Stimulated activated CD4-positive, alpha-beta T cell treated with anti-CD3 and anti-CD28 coated beads, Interleukin-4, amount 100 ng/mL, for 24 hours (primary cell): Measurements from ENCODE around the gene KRTAP4-6.
"Not testable (repeated sequence)": the region's sequence is repeated elsewhere in the genome, so short reads cannot be mapped to it uniquely, and the experiment has no call there.

Source experiments
- DNase-seq: peaks from one replicate; pipeline ENCODE4 v3.0.0-alpha.2; 2020

The KRTAP4-6 gene

DNA sequence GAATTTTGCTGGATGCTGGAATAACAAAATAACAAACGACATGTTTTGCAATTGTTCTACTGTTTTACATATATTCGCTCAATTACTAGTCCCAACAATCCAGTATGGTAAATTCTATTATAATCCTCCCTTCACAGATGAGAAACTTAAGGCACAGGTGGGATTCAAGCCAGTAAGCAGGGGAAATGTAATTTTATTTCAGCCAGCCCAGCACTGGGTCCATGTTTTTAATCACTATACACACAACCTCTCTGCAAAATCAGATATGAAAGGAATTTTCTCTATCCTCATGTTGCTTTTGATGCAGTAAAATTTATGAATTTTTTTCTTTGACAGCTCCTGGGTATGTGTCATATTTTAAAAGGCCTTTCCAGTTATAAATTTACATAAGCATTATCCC, 4.9 kb upstream of the KRTAP4-6 start:
- DNase-seq: no peak

DNA sequence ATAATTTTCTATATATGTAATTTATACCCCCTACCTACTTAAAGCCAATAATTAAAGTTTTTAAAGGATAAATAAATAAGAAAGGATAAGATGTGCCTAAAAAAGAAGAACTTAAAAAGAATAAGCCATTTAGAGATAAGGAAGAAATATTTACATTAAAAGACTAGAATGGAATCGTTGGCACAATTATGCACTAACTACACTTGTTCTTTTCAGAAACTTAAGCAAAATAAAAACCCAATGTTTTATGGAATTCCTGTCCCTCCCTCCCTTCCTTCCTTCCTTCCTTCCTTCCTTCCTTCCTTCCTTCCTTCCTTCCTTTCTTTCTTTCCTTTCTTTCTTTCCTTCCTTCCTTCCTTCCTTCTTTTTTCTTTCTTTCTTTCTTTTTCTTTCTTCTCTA, 4.5 kb upstream of the KRTAP4-6 start:
- no peak for DNase-seq

DNA sequence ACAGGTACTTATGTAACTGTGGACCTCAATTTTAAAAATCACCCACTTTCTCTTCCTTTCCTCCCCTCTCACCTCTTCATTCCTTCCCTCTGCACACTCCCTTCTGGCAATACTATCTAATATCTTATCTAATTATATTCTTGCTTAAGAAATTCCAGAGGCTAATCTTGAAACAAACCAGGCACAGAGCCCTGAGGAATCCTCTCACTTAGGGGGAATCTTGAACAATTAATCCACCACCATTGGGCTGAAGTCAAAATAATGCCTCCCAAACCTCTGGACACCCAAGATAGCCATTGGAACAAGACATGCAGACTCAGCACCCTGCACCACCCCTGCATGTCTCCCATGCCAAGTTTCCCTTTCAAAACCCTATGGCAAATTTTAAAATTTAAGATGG, 1.0 kb upstream of the KRTAP4-6 start:
- DNase-seq: no peak

DNA sequence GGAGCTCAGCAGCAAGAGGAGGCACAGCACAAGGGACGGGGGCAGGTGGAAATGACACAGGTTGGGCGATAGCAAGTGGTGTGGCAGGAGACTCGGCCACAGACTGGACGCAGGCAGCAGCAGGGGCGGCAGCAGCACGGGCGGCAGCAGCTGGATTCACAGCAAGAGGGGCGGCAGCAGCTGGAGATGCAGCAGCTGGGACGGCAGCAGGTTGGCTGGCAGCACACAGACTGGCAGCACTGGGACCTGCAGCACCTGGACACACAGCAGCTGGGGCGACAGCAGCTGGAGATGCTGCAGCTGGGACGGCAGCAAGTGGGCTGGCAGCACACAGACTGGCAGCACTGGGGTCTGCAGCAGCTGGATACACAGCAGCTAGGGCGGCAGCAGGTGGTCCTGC, 479 bp downstream of the KRTAP4-6 start:
- DNase-seq: not testable (repeated sequence)

DNA sequence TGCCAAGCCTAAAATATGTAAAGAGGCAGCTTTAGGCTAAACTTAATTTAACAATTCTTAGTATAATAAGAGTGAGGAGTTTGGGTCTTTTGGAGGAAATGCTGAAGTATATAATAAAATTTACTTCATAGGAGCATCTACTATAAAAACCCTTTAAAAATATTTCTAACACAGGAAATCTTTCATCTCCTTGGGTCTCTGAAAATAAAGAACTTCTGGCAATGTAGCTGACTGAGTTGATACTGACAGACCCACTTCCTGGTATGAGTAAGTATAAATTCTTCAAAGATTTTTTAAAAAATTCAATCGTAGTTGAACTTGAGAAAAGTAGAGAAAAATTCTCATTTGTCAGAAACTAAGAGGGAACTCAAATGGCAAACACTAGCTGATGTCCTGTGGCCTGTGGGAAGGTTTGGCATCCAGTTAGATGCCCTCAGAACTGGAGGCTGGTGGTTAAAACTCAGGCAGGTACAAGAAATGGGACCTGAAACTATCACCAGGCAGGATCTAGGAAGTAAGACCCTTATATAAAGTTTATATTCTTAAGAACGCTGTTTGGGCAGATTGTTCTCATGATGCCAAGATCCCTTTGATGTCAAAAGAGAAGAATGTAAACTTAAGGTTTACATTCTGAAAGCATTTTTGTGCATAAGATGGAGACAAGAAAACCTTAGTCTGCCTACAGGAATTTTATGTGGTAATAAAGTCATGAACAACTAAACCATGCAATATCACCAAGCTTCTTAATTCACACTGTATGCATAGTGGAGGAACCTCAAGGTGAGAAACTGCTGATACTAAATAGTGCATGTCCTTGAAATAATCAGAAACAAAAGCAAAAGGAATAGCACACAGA, 6.2 kb downstream of the KRTAP4-6 start:
- no peak for DNase-seq

DNA sequence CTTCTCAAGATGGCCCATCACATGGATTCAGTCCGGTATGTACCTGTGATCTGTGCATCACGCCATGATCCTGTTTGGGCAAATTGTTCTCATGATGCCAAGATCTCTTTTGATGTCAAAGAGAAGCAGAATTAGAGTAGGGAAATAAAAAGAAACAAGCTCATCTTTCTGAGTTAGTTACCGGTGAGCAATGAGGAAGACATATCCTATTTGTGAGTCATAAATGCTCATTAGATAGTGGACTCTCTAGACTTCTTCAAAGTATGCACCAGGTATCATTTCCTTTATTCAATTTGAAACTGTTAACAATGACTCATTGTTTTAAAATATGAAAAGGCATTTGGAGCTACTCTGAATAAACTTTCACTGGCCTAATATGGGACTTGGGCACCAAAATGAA, 8.4 kb downstream of the KRTAP4-6 start:
- no peak for DNase-seq

DNA sequence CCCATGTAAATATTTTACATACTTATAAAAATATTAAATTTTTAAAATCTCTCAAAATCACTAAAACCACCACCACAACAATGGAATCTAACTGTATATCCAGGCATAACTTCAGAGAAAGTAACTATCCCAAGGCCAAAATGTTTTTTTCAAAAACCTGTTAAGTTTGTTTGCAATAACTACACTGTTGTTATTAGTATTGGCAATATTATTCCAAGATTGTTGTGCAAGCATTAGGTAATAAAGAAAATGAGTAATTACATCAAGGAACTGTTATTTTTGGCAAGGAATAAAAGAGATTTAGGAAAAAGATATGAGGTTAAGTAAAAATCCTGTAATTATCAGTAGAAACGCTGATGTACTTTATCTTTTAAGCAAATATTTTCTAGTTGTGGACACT, 13.0 kb downstream of the KRTAP4-6 start:
- no peak for DNase-seq

DNA sequence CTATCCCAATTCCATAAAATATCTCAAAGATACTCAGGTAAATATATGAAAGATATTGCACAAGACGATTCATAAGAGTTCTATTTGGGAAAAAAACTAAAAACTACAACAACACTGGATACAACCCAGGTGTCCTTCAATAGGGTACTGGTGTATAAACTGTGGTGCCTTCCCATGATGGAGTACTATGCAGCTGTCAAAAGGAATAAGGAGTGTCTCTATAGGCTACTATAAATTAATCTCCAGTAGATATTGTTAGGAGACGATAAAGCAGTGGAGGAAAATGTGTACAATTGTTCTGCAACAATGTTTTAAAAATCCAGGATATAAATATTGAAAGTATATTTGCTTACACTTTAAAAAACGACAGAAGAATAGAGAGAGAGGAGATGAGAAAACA, 13.9 kb downstream of the KRTAP4-6 start:
- DNase-seq: no peak

DNA sequence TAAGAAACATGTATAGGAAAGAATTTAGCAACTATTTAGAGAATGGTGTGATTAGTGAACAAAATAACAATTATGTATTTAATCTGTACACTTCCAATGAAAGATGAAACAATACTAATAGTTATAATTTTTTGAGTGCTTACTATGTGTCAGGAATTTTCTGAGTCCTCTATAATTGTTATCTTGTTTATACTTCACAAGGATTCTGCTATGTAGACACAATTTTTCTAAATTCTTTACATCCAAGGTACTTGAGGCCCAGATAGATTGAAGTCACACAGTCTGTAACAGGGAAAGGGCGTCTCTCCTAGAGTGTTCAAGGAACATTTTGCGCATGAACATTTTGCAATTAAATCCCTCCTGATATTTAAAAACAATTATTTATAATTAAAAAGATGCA, 15.3 kb downstream of the KRTAP4-6 start:
- no peak for DNase-seq

DNA sequence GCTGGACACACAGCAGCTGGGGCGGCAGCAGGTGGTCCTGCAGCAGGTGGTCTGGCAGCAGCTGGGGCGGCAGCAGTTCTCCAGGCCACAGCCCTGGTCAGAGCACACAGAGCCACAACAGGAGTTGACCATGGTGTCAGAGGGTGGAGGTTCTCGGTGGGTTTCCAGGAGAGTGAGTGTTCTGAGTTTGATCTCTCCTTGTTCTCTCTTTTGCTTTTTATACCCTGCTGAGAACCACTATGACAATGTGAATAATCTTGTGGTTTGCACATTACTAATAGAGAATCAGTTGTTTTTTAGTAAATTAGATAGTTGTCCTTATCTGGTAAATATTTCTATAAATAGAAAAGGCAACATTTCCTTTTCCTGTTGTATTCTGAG, 16.4 kb downstream of the KRTAP4-6 start, which contains the start of gene KRTAP4-12:
KRTAP4-12 (minus strand) TSS at position 192 of the 381 bp plus-strand sequence; CDS start at position 132, 60 bp downstream.
- DNase-seq: not testable (repeated sequence)

DNA sequence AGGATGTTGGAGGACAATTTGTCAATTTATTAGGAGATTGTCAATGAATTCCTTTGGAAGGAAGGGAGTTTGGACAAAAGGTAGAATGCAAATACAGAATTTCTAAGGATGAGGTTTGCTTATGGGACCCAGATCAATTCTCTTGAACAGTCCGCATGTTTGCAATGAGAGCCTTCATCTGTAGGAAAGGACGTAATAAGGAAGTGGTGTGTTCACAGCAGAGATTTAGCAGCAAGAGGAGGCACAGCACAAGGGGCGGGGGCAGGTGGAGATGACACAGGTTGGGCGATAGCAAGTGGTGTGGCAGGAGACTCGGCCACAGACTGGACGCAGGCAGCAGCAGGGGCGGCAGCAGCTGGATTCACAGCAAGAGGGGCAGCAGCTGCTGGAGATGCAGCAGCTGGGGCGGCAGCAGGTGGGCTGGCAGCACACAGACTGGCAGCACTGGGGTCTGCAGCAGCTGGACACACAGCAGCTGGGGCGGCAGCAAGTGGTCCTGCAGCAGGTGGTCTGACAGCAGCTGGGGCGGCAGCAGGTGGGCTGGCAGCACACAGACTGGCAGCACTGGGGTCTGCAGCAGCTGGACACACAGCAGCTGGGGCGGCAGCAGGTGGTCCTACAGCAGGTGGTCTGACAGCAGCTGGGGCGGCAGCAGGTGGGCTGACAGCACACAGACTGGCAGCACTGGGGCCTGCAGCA, 16.9 kb downstream of the KRTAP4-6 start:
- not testable (repeated sequence) for DNase-seq

DNA sequence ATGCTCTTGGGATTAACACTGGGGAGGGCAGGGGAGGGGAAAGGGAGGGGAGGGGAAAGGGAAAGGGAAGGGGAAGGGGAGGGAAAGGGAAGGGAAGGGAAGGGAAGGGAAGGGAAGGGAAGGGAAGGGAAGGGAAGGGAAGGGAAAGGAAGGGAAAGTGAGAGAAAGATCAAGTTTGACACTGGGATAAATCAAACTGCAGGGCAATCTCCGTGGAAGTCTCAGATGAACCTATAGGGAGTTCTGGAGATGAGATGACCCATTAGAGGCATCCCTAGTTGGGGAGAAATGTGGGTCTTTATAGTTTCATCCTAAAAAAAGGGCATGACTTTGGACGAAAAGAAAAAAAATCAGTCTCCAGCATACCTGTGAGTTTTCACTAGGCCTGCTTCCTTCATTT, 18.6 kb downstream of the KRTAP4-6 start:
- DNase-seq: no peak

DNA sequence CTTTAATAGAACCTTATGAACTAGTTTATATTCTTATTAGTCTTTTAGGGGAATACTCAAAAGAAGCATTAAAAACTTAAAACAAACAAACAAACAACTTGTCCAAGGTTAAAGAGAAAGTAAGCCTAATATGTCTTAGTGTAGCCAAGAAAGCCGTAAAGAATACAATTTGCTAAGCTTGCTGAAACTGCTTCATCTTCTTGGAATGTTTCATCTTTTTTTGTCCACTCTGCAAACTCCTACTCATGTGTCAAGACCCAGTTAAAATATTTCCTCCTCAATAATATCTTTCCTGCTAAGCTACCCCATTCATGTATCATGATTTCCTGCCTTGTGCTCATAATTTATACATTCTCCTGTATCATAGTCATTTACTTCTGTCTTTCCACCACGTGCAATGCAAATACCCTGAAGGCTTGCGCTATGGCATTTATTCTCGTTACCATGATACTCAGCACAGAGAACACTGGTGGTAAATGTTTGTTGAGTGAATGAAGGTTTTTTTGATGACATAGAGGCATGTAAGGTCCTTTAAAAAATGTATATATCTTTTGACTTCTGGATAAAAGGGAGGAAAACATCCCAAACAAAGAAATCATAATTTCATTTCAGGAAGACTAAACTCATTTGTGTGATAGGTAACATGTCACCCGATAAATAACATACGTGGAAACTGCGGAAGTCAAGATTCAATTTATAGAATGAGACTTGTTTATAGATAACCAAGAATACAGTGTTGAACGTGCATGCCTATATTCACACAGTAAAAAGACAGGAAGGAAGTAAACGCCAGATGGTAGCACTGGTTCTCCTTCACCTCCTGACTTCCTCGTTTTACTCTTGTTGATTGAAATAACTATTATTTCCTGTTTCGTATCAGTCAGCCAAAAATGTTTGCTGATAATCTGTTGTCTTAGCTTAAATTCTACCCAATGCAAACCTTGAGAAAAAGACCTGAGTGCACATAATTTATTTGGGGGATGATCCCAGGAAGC, 20.4 kb downstream of the KRTAP4-6 start:
- not testable (repeated sequence) for DNase-seq

DNA sequence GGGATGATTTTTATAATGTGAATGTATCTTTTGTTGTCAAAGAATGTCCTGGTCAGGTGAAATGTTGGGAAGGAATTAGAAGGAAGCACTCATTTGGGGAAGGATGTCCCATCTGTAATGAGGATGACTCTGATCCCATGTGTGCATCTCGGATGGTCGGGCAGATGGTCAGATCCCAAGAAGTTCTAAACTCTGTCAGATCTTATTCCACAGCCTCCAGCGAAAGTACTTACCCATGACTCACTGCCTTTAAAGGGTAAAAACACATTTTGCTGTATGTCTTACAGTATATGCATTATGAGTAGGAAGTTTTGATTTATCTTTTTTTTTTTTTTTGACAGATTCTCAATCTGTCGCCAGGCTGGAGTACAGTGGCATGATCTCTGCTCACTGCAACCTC, 21.6 kb downstream of the KRTAP4-6 start:
- no peak for DNase-seq

DNA sequence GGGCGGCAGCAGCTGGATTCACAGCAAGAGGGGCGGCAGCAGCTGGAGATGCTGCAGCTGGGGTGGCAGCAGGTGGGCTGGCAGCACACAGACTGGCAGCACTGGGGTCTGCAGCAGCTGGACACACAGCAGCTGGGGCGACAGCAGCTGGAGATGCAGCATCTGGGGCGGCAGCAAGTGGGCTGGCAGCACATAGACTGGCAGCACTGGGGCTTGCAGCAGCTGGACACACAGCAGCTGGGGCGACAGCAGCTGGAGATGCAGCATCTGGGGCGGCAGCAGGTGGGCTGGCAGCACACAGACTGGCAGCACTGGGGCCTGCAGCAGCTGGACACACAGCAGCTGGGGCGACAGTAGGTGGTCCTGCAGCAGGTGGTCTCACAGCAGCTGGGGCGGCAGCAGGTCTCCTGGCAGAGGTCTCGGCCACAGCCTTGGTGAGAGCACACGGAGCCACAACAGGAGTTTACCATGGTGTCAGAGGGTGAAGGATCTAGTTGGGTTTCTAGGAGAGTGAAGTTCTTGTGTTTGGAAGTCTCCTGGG, 22.4 kb downstream of the KRTAP4-6 start, which contains the start of gene KRTAP4-11:
KRTAP4-11 (minus strand) TSS at position 528 of the 541 bp plus-strand sequence; CDS start at position 470, 58 bp downstream.
- not testable (repeated sequence) for DNase-seq

DNA sequence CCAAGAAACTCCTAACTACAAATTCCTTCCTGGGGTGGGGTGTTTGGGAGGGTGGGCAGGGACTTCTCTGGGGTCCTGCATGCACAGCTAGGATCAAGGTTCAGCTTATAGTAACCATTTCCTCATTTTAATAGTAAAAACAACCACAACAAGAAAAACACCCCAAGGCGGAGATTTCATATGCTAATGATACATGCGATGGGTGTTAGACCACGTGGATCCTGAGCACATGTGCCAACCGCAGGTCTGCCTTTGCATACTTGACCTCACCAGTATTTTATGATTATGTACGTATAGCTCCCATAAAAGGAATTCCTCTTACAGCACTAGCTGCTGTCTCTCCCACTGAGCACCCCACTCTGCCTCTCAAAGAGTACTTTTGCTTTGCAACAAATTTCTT, 24.0 kb downstream of the KRTAP4-6 start:
- no peak for DNase-seq

DNA sequence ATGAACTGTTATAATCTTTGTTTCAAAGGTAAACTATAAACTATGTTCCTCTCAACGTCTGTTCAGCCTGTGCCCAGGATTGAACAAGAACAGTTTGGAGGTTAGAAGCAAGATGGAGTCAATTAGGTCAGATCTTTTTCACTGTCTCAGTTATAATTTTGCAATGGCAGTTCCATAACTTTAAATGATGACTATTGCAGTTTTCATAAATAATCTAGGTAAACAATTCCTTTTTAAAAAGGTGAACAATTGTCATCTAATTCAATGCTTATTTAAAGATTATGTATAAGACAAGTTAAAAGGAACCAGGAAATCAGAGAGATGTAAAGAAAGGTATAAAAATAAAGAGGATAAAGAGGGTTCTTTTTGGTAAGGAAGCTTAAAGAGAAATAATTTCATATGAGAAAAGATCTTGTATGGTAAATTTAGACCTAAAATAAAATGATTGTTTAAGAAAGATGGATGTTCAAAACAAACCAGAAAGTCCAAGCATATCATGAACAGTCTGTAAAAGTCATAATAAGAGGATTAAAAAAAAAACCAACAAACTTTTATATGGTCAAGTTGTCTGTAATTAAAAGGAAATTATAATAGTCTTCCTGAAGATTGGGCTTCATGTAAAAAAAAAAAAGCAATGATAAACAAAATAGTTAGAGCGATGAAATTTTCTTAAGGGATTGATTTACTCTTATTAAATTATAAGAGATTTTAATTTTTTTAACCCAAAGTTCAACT, 29.0 kb downstream of the KRTAP4-6 start:
- DNase-seq: no peak

DNA sequence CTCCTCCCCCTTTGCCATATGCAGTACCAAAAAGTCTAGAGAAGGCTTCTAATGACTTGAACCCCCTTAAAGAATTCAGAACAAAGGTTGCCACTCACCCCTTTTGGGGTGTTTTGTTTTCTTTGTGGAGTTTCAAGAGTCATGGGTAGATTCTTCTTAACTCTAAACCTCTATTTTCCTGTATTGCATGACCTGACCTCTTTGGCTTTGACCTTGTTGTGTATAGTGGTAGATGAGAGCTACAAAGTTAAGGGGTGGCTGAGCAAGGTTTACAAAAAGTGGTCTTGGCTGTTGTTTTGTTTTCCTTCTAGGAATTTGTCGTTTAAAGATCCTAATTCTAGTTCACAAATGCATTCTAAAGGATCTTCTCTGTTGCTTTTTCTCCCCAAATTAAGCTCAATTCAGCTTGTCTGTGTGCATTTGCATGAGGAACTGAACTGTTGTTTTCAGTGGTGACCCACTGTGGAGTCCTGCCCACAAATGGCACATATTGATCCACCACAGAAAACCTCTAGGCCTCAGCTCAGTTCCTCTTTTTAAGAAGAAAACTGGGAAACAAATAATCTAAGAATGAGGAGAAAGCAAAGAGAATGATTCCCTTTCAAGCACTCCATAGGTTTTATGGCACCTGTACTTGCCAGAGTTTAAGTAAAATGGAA, 31.5 kb downstream of the KRTAP4-6 start:
- not testable (repeated sequence) for DNase-seq

DNA sequence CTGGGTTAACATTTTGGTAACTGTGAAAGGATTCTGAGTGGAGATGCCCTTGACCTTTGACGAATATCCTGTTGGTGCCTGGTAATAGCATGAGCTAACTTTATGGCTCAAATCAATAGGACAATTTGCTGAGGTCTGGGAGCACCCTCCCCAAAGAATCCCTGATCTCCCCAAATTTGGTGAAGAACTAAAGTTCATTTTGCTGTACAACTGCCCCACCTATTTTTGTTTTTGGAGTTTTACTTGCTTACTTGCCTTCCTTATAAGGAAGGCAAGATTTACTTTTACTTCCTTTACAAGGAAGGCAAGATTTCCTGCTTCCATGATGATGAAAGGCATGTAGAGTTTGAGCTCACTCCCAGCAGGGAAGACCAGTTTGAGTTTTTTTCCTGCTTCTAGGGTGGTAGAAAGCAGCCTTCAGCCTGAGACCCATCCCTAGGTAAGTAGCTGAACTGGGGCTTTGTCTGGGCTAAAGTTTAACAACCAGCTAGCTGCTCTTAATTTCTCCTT, 32.3 kb downstream of the KRTAP4-6 start:
- DNase-seq: no peak

DNA sequence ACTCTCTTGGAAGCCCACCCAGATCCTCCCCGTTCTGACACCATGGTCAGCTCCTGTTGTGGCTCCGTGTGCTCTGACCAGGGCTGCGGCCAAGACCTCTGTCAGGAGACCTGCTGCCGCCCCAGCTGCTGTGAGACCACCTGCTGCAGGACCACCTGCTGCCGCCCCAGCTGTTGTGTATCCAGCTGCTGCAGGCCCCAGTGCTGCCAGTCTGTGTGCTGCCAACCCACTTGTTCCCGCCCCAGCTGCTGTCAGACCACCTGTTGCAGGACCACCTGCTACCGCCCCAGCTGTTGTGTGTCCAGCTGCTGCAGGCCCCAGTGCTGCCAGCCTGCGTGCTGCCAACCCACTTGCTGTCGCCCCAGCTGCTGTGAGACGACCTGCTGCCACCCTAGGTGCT, 35.0 kb downstream of the KRTAP4-6 start, which contains the start of gene KRTAP4-9:
KRTAP4-9 (plus strand) TSS at position 43 of the 400 bp plus-strand sequence; CDS start at position 43, 0 bp downstream.
- not testable (repeated sequence) for DNase-seq
